Cerebellar cortex (tissue), 1 donor: ENCODE results near the gene SPART.
A peak's percentile ranks its signal among the peaks of the same experiment; 100 is the strongest.
"Not testable (repeated sequence)": the region's sequence is repeated elsewhere in the genome, so short reads cannot be mapped to it uniquely, and the experiment has no call there.

ENCODE experiments used
- DNase-seq: peaks from one replicate; pipeline ENCODE4 v3.0.0-alpha.2; 2015; ENCODE audit warnings: low spot score

The SPART gene

GRCh38 chr13:36353001-36353400 lies 6.8 kb upstream of the SPART start:
- DNase-seq: no peak

GRCh38 chr13:36352350-36352749 lies 6.2 kb upstream of the SPART start:
- DNase-seq: no peak

- DNase-seq: no peak
Measured at GRCh38 chr13:36347531-36348210, 1.5 kb upstream of the SPART start.

- DNase-seq: peak; percentile 59
Measured at GRCh38 chr13:36345438-36346221, 564 bp downstream of the SPART start.

- DNase-seq: peak; percentile 53
Measured at GRCh38 chr13:36344886-36345437, 1.2 kb downstream of the SPART start.

- DNase-seq: peak; percentile 8
Measured at GRCh38 chr13:36344173-36344572, 2.0 kb downstream of the SPART start.

- no peak for DNase-seq
Measured at GRCh38 chr13:36343766-36344165, 2.4 kb downstream of the SPART start.

GRCh38 chr13:36342715-36343114 lies 3.5 kb downstream of the SPART start:
- DNase-seq: no peak

- no peak for DNase-seq
Measured at GRCh38 chr13:36341718-36342117, 4.5 kb downstream of the SPART start.

GRCh38 chr13:36339600-36340155 lies 6.5 kb downstream of the SPART start:
- DNase-seq: no peak

- DNase-seq: no peak
Measured at GRCh38 chr13:36337938-36338641, 8.1 kb downstream of the SPART start.

- DNase-seq: no peak
Measured at GRCh38 chr13:36332986-36333385, 13.2 kb downstream of the SPART start.

GRCh38 chr13:36332255-36332654 lies 13.9 kb downstream of the SPART start:
- DNase-seq: not testable (repeated sequence)

GRCh38 chr13:36331280-36331679 lies 14.9 kb downstream of the SPART start:
- DNase-seq: no peak

GRCh38 chr13:36329361-36329760 lies 16.8 kb downstream of the SPART start:
- DNase-seq: no peak

GRCh38 chr13:36328821-36329220 lies 17.4 kb downstream of the SPART start:
- no peak for DNase-seq

GRCh38 chr13:36325912-36326311 lies 20.3 kb downstream of the SPART start:
- DNase-seq: no peak

GRCh38 chr13:36324881-36325280 lies 21.3 kb downstream of the SPART start:
- not testable (repeated sequence) for DNase-seq

- DNase-seq: no peak
Measured at GRCh38 chr13:36323951-36324566, 22.1 kb downstream of the SPART start.

- DNase-seq: no peak
Measured at GRCh38 chr13:36323408-36323807, 22.8 kb downstream of the SPART start.

- not testable (repeated sequence) for DNase-seq
Measured at GRCh38 chr13:36319793-36320192, 26.4 kb downstream of the SPART start.
